ENCODE data around the gene RCSD1. TPM values are rescaled to one million over a fixed set of nuclear protein-coding genes. Genes with fewer than 3 reads are reported as not detected.

The RCSD1 gene
- total RNA-seq, 2 donors from 2014 or later, result 11.1 to 11.9 TPM

- H3K4me1 ChIP-seq (ENCODE audit: control insufficient read depth in 1 of 2, low read depth in 2 of 2), result peaks cover 5 to 20% of the 10 kb centered on the region in 2 donors
- no peaks in the 10 kb centered on the region for H3K9me3 ChIP-seq
- no peak for TF ChIP-seq CTCF (IDR thresholded peaks at IDR 0.05)
- H3K27me3 ChIP-seq (replicated peaks; ENCODE audit: insufficient read depth), result no peaks in the 10 kb centered on the region
- DNase-seq (ENCODE audit: low spot score) (no peak), ATAC-seq (ENCODE audit: insufficient number of reproducible peaks, low FRiP score, low read depth) (no peak)
- H3K4me3 ChIP-seq, result no peak overlapping the region
- H3K36me3 ChIP-seq, result no peaks in the 10 kb centered on the region
- no peak overlapping the region for H3K27ac ChIP-seq
These were observed 21.2 kb downstream of the RCSD1 start for GRCh38 chr1:167651161-167651693.

DNA sequence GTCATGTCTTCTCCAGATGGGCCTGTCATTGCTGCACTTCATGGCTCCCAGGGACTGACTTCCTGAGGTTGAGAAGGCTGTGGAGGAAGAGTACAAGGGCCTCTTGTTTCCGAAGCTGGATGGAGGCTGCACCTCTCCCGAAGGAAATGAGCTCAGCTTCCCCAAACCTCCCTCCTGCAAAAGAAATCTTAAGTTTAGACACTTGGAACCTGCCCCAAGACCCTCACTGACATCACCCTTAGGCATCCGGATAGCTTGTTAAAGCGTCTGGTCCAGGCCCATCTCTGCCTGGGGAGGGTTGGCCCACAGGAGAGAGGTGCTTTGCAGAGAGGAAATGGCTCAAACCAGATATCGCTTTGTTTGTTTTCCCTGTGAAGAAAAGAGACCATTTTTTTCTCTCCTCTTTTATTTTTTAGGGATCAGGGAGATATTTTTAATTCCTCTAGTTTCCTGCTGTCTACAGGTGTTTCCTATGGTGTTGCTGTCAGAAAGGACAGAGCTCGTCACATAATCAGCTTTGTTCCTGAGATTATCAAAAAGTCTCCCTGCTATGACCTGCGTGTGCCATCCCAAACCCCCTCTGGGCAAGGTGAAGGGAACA lies 25.0 kb downstream of the RCSD1 start:
- H3K36me3 ChIP-seq, result no peaks in the 10 kb centered on the region
- H3K27ac ChIP-seq, result no peak overlapping the region
- H3K4me1 ChIP-seq (ENCODE audit: control insufficient read depth in 1 of 2, low read depth in 2 of 2), result peaks cover 5 to 12% of the 10 kb centered on the region in 2 donors
- DNase-seq (ENCODE audit: low spot score) (no peak), ATAC-seq (ENCODE audit: insufficient number of reproducible peaks, low FRiP score, low read depth) (no peak)
- H3K27me3 ChIP-seq (replicated peaks; ENCODE audit: insufficient read depth), result no peaks in the 10 kb centered on the region
- no peak overlapping the region for H3K4me3 ChIP-seq
- H3K9me3 ChIP-seq, result no peaks in the 10 kb centered on the region
- no peak for TF ChIP-seq CTCF (IDR thresholded peaks at IDR 0.05)

DNA sequence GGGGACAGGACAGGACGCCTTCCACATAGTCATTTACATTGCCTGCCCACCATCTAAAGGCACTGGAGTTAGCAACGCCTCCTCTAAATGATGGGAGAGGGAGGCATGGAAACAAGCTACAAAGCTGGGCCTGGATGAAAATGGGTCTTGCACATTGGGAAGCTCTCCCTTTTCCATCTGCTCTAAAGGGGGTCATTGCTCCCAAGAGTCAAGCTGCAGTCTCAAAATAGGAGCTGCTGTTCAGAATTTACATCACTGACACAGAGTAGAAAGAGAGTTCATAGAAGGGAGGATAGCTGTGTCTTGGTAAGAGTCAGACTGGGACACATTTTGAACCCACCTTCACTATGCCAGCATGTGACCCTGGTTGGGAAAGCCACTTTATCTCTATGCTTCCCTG lies 26.6 kb downstream of the RCSD1 start:
- ATAC-seq (ENCODE audit: insufficient number of reproducible peaks, low FRiP score, low read depth), result no peak
- no peak for DNase-seq (ENCODE audit: low spot score)
- no peaks in the 10 kb centered on the region for H3K36me3 ChIP-seq
- no peak for TF ChIP-seq CTCF (IDR thresholded peaks at IDR 0.05)
- no peaks in the 10 kb centered on the region for H3K9me3 ChIP-seq
- no peak overlapping the region for H3K4me3 ChIP-seq
- H3K27ac ChIP-seq, result no peak overlapping the region
- H3K4me1 ChIP-seq (ENCODE audit: control insufficient read depth in 1 of 2, low read depth in 2 of 2), result peaks cover 0 to 21% of the 10 kb centered on the region in 2 donors
- H3K27me3 ChIP-seq (replicated peaks; ENCODE audit: insufficient read depth), result no peaks in the 10 kb centered on the region

DNA sequence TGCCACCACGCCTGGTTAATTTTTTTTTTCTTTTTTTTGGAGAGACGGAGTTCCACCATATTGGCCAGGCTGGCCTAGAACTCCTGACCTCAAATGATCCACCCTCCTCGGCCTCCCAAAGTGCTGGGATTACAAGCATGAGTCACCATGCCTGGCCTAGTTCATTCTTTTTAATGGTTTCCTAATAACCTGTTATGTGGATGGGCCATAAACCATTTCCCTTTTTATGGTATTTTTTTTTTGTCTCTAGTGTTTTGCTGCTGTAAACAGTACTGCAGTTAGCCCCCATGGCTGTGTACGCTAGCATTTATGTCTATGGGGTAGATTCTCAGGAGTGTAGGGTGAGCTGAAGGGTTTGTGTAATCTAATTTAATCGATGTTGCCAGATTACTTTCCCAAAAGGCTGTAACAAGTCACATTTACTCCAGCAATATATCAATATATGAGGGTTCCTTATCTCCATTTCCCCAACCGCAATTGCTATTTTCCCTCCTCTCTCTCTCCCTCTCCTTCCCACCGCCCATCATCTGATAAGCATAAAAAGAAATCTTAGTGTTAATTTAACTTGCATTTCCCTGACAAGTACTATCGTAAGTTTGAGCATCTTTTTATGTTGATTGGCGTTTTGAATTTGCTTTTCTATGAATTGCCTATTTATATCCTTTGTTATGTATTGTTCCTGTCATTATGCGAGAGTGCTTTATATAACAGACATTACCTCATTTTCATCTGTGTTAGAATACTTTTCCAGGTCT lies 28.7 kb downstream of the RCSD1 start:
- H3K9me3 ChIP-seq, result no peaks in the 10 kb centered on the region
- H3K36me3 ChIP-seq, result no peaks in the 10 kb centered on the region
- DNase-seq (ENCODE audit: low spot score) (no peak), ATAC-seq (ENCODE audit: insufficient number of reproducible peaks, low FRiP score, low read depth) (no peak)
- H3K4me1 ChIP-seq (ENCODE audit: control insufficient read depth in 1 of 2, low read depth in 2 of 2), result peaks cover 6 to 42% of the 10 kb centered on the region in 2 donors
- H3K27ac ChIP-seq, result no peak overlapping the region
- no peak overlapping the region for H3K4me3 ChIP-seq
- no peak for TF ChIP-seq CTCF (IDR thresholded peaks at IDR 0.05)
- H3K27me3 ChIP-seq (replicated peaks; ENCODE audit: insufficient read depth), result no peaks in the 10 kb centered on the region

GRCh38 chr1:167659450-167659849 lies 29.4 kb downstream of the RCSD1 start:
- Histone ChIP-seq H3K27ac (no peak overlapping the region), H3K9me3 (no peaks in the 10 kb centered on the region), H3K27me3 (replicated peaks; ENCODE audit: insufficient read depth) (no peaks in the 10 kb centered on the region), H3K4me3 (no peak overlapping the region), H3K4me1 (ENCODE audit: control insufficient read depth in 1 of 2, low read depth in 2 of 2) (peaks cover 6 to 48% of the 10 kb centered on the region in 2 donors), H3K36me3 (no peaks in the 10 kb centered on the region)
- ATAC-seq (ENCODE audit: insufficient number of reproducible peaks, low FRiP score, low read depth), result no peak
- no peak for DNase-seq (ENCODE audit: low spot score)
- no peak for TF ChIP-seq CTCF (IDR thresholded peaks at IDR 0.05)
